ENCODE results near the gene CD53.

DNA sequence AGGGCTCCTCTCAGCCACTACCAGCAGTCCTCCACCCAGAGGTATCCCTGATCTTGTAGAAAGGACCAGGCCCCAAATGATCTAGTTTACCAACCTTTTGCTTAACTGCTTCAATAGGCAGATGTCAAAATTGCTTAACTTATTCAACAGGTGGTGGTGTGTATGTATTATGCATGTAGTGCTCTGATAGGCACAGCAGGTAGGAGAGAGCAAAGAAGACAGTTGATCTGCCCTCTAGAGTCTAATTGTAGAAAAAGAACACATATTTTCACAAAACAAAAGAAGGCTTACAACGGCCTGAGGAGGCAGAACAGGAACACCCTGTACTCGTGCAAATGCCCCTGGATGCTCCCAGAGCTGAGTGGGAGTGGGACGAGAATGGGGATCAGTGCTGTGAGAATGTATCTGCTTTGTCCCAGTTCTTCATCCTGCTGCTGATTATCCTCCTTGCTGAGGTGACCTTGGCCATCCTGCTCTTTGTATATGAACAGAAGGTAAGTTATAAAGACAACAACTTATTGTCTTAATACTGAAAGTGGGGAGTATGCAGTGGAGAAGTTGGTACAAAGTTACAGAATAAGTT, 21.1 kb downstream of the CD53 start:
- TF ChIP-seq, protein P1, sequence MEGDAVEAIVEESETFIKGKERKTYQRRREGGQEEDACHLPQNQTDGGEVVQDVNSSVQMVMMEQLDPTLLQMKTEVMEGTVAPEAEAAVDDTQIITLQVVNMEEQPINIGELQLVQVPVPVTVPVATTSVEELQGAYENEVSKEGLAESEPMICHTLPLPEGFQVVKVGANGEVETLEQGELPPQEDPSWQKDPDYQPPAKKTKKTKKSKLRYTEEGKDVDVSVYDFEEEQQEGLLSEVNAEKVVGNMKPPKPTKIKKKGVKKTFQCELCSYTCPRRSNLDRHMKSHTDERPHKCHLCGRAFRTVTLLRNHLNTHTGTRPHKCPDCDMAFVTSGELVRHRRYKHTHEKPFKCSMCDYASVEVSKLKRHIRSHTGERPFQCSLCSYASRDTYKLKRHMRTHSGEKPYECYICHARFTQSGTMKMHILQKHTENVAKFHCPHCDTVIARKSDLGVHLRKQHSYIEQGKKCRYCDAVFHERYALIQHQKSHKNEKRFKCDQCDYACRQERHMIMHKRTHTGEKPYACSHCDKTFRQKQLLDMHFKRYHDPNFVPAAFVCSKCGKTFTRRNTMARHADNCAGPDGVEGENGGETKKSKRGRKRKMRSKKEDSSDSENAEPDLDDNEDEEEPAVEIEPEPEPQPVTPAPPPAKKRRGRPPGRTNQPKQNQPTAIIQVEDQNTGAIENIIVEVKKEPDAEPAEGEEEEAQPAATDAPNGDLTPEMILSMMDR (conservative IDR thresholded peaks at IDR 0.05 in 1 of 2, IDR thresholded peaks at IDR 0.05 in 1 of 2; ENCODE audit: low read depth in 1 of 2, low read length in 2 of 2), result no peak
- TF ChIP-seq EZH2 (IDR thresholded peaks at IDR 0.05; ENCODE audit: low read length, missing control alignments), result no peak
